K562 (cell line): ENCODE measurements around the gene CDC42EP1. TPM values are rescaled to one million over a fixed set of nuclear protein-coding genes. Genes with fewer than 3 reads are reported as not detected.

ENCODE experiments used
- ATAC-seq: fragments of 200-7000 bp; cut with Tn5 transposase; 3 replicates; pipeline ENCODE4 v1.9.1; 2020; ENCODE audit warnings: moderate library complexity
- BruUV-seq: library from RNA; stranded (reverse); fragments of 400-500 nt; replicated peaks from 2 replicates; lab custom pipeline; 2021; lab: Mats Ljungman, UMichigan
- CTCF ChIA-PET: fragments of 300-600 bp; formaldehyde crosslinking; extraction: SDS; loops from one replicate; lab custom pipeline; 2021; ENCODE audit warnings: low intra/inter-chr PET ratio; lab: Yijun Ruan, JAX
- POLR2A ChIA-PET: fragments of 300-600, 350-650 bp; sonication (Branson Sonifier 250); formaldehyde crosslinking; extraction: SDS; loops from one replicate; lab custom pipeline; 2021; ENCODE audit warnings: antibody characterized with exemption, inconsistent platforms; lab: Yijun Ruan, JAX
- DNase-seq, 4 experiments: peaks; one replicate each; pipeline versions ENCODE4 v3.0.0 to v3.0.0-alpha.2; 2011 to 2018; ENCODE audit warnings: low spot score in 3 of 4, mixed read lengths in 3 of 4; ENCODE audit errors: extremely low read depth in 1 of 4
- FAIRE-seq: peaks from 2 replicates; lab custom pipeline; 2011; peaks lifted over from hg19 to GRCh38; lab: Jason Lieb, UNC
- H2AFZ ChIP-seq: 2 replicates; pipeline ENCODE4 v1.6.0; 2011; ENCODE audit warnings: low read depth, low read length, control low read depth, inconsistent platforms
- H3K27ac ChIP-seq: fragments of 200-600 bp; 3 replicates; pipeline ENCODE4 v1.8.0; 2011; ENCODE audit warnings: low read depth, mild to moderate bottlenecking, control low read depth, inconsistent platforms, low read length, moderate library complexity, mixed read lengths; ENCODE audit errors: extremely low read depth
- H3K27me3 ChIP-seq, 2 experiments: fragments of 300-600 bp in 1 of 2; 2 replicates in 1 of 2; 3 replicates in 1 of 2; pipeline versions ENCODE4 v1.6.0 to v1.8.0; 2011; ENCODE audit warnings: inconsistent platforms in 2 of 2, low read length in 2 of 2, mild to moderate bottlenecking in 1 of 2, mixed read lengths in 1 of 2, moderate library complexity in 1 of 2; ENCODE audit not compliant: control insufficient read depth in 2 of 2, insufficient read depth in 2 of 2
- H3K36me3 ChIP-seq: fragments of 300-600 bp; 3 replicates; pipeline ENCODE4 v1.8.0; 2011; ENCODE audit warnings: mild to moderate bottlenecking, low read length, inconsistent platforms; ENCODE audit not compliant: control insufficient read depth, insufficient read depth
- H3K4me1 ChIP-seq, 2 experiments: fragments of 200-600 bp in 1 of 2; replicated peaks in 1 of 2; 2 replicates in 1 of 2; 3 replicates in 1 of 2; pipeline versions ENCODE4 v1.5.1 to v1.8.0; 2011; ENCODE audit warnings: inconsistent platforms in 2 of 2, low read length in 2 of 2, mild to moderate bottlenecking in 1 of 2, mixed read lengths in 1 of 2, moderate library complexity in 1 of 2; ENCODE audit not compliant: control insufficient read depth in 2 of 2, insufficient read depth in 2 of 2
- H3K4me2 ChIP-seq: 2 replicates; pipeline ENCODE4 v1.6.1; 2011; ENCODE audit warnings: low read length, control low read depth, inconsistent platforms, mixed read lengths; ENCODE audit not compliant: insufficient read depth
- H3K4me3 ChIP-seq: fragments of 200-600 bp; sonication (generic), shearing (Covaris generic); 2 replicates; pipeline ENCODE4 v1.5.1; 2016; ENCODE audit warnings: control low read depth, inconsistent platforms
- H3K79me2 ChIP-seq: fragments of 200-600 bp; 3 replicates; pipeline ENCODE4 v1.8.0; 2011; ENCODE audit warnings: low read length, inconsistent platforms; ENCODE audit not compliant: control insufficient read depth, insufficient read depth
- H3K9ac ChIP-seq, 2 experiments: 2 replicates each; pipeline versions ENCODE4 v1.6.0 to v1.6.1; 2011; ENCODE audit warnings: low read depth in 2 of 2, low read length in 2 of 2, control low read depth in 1 of 2, inconsistent platforms in 1 of 2, mild to moderate bottlenecking in 1 of 2, mixed read lengths in 1 of 2; ENCODE audit not compliant: insufficient read depth in 1 of 2
- H3K9me1 ChIP-seq: one replicate; pipeline ENCODE4 v1.6.0; 2011; ENCODE audit warnings: inconsistent platforms, mild to moderate bottlenecking, low read length, moderate library complexity; ENCODE audit not compliant: control insufficient read depth, insufficient read depth
- H3K9me3 ChIP-seq: replicated peaks from 2 replicates; pipeline ENCODE4 v1.5.1; 2011; ENCODE audit warnings: low read depth, low read length, inconsistent platforms; ENCODE audit not compliant: control insufficient read depth, insufficient read depth
- H4K20me1 ChIP-seq: replicated peaks from 2 replicates; pipeline ENCODE4 v1.6.1; 2011; ENCODE audit warnings: low read length, inconsistent platforms, mixed read lengths; ENCODE audit not compliant: control insufficient read depth, insufficient read depth
- ARNT ChIP-seq, 2 experiments: fragments of 450-650 bp; IDR thresholded peaks; 2 replicates each; pipeline ENCODE4 v1.6.1; 2016; ENCODE audit warnings: mild to moderate bottlenecking in 1 of 2
- ATF3 ChIP-seq, 2 experiments: fragments of 450-650 bp in 1 of 2; sonication (generic) in 1 of 2; formaldehyde crosslinking in 1 of 2; IDR thresholded peaks in 1 of 2; conservative IDR thresholded peaks in 1 of 2; 2 replicates each; pipeline versions ENCODE4 v1.6.1 to v1.8.1; 2016 to 2023; ENCODE audit warnings: mild to moderate bottlenecking in 2 of 2, moderate library complexity in 2 of 2, inconsistent platforms in 1 of 2, missing genetic modification reagents in 1 of 2
- CBX2 ChIP-seq: fragments of 200-600 bp; sonication (generic); IDR thresholded peaks from one replicate; pipeline ENCODE4 v1.6.1; 2012; ENCODE audit warnings: mild to moderate bottlenecking, low read length, inconsistent platforms; ENCODE audit not compliant: insufficient read depth, poor library complexity, severe bottlenecking
- DPF2 ChIP-seq: fragments of 450-650 bp; IDR thresholded peaks from 2 replicates; pipeline ENCODE4 v1.6.1; 2016
- EGR1 ChIP-seq: fragments of 450-650 bp; conservative IDR thresholded peaks from 2 replicates; pipeline ENCODE4 v1.6.1; 2017; ENCODE audit warnings: mild to moderate bottlenecking
- EZH2 ChIP-seq: IDR thresholded peaks from 2 replicates; pipeline ENCODE4 v1.6.1; 2012; ENCODE audit warnings: low read depth, mild to moderate bottlenecking, inconsistent platforms, low read length, borderline replicate concordance
- FOSL1 ChIP-seq: fragments of 200-800 bp; sonication (Bioruptor generic); conservative IDR thresholded peaks from 2 replicates; pipeline ENCODE4 v1.6.1; 2016; ENCODE audit warnings: missing genetic modification characterization, missing compliant biosample characterization
- HIVEP1 ChIP-seq: fragments of 250-450 bp; sonication (Bioruptor Pico); IDR thresholded peaks from 2 replicates; pipeline ENCODE4 v1.4.0; 2020; ENCODE audit warnings: mild to moderate bottlenecking
- MBD2 ChIP-seq: sonication (generic); IDR thresholded peaks from 2 replicates; pipeline ENCODE4 v1.6.1; 2016; ENCODE audit warnings: low read depth, borderline replicate concordance
- ZNF143 ChIP-seq: sonication (generic); formaldehyde crosslinking; IDR thresholded peaks from 2 replicates; pipeline ENCODE4 v1.9.0; 2022; ENCODE audit warnings: mild to moderate bottlenecking, missing genetic modification reagents
- ZNF668 ChIP-seq: fragments of 250-450 bp; sonication (Bioruptor Pico); IDR thresholded peaks from 2 replicates; pipeline ENCODE4 v1.8.0; 2022; ENCODE audit warnings: mild to moderate bottlenecking, inconsistent platforms
- WGBS: fragments of 100-300 bp; shearing (Covaris generic); methylation state at CpG from one replicate; pipeline ENCODE4 v1.1.6; 2016; ENCODE audit warnings: low coverage, mixed read lengths; ENCODE audit not compliant: insufficient coverage; ENCODE audit errors: missing lambda C conversion rate; 5-methylcytosine and 5-hydroxymethylcytosine counted together
- in situ Hi-C: fragments of 300-500 bp; cut with MboI; formaldehyde crosslinking; loops from 4 replicates; pipeline ENCODE4 v1.15.0; 2018; ENCODE audit warnings: inconsistent platforms, mixed read lengths
- intact Hi-C: fragments of 100-400 bp; cut with micrococcal nuclease; formaldehyde crosslinking; loops from 2 replicates; pipeline ENCODE4 v1.14.2; 2022
- polyA plus RNA-seq, 8 experiments: library from polyadenylated mRNA; depleted of rRNA in 4 of 8; stranded (reverse) in 5 of 8; unstranded in 3 of 8; fragments of >200 nt; fragmentation: Nextera tagmentation in 2 of 8; fragmentation: Illumina TruSeq in 1 of 8; extraction: Ambion mirVana in 2 of 8; extraction: Trizol in 1 of 8; gene quantifications; 2 replicates each; pipeline versions ENCODE4 v1.2.1 to v1.2.3, GENCODE V29; 2011 to 2014; ENCODE audit warnings: inconsistent platforms in 1 of 8, missing spikeins in 1 of 8
- total RNA-seq, 7 experiments: library from RNA; depleted of rRNA in 6 of 7; stranded (reverse); fragments of >200 nt in 6 of 7; fragmentation: Illumina TruSeq in 2 of 7; extraction: Trizol in 2 of 7; gene quantifications; 2 replicates each; pipeline versions ENCODE4 v1.2.1 to v1.2.3, GENCODE V29; 2011 to 2021; ENCODE audit warnings: low replicate concordance in 1 of 7
- TF ChIP-seq, protein P1 (sequence below): fragments of 250-450 bp; sonication (Bioruptor Pico); IDR thresholded peaks from 2 replicates; pipeline ENCODE4 v1.5.0; 2022; ENCODE audit warnings: mild to moderate bottlenecking

The CDC42EP1 gene
- total and polyA plus RNA-seq, 9 of the 15 experiments (the other 6 are each of a cell fraction or from before 2014, with no cell fraction given), result 0.67 to 70.2 (median 7.3) TPM

DNA sequence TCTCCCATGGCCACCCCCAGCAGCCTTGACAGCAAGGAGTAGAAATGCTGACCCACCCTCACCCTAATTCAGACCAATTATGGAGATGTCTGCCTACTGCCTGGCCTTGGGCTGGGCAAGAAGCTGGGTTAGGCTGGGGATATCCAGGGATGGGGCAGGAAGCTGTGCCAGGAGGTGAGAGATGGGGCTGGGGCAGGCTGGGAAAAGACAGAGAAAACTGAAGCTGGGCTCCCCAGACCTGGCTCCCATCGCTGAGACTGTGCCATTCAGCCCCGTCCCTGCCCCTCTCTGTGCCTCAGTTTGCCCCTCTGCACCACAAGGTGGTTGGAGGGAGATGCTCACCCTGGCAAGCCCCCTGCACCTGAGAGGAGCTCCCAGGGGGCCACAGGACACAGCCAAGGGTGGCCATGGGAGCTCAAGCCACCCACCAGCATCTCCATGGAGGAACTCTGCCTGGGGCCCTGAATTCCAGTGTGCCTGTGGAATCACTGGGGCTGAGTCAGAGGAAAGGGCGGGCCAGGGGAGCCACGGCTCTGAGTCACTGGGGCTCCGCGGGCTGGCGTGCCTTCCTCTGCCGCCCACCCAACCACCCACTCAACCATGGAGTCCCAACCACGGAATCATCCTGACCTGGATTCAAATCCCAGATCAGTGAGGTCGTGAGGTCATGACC is 35.1 kb upstream of the CDC42EP1 start:
- WGBS, result 4% methylated on average over 4 of the region's 10 CpGs
- H4K20me1 ChIP-seq, result no peaks in the 10 kb centered on the region
- H3K9me1 ChIP-seq, result no peaks in the 10 kb centered on the region
- H3K4me3 ChIP-seq, result no peak overlapping the region
- H3K36me3 ChIP-seq, result no peaks in the 10 kb centered on the region
- ATAC-seq, result no peak
- TF ChIP-seq ZNF143 (CRISPR knock-in tag) (no peak), EGR1 (peak; percentile 95), FOSL1 (0 out of 2 replicates have a peak, but pooled peaks have one; percentile 52), EZH2 (no peak), DPF2 (peak; percentile 26; the same call in 1 of the 2 replicates), CBX2 (no peak), ZNF668 (CRISPR knock-in tag) (no peak), MBD2 (no peak), ATF3 (IDR thresholded peaks at IDR 0.05) (peak; percentile 44), ATF3 (CRISPR knock-in tag; conservative IDR thresholded peaks at IDR 0.05) (no peak), HIVEP1 (CRISPR knock-in tag) (no peak), ARNT (IDR thresholded peaks at IDR 0.05) (no peak)
- TF ChIP-seq, protein P1, sequence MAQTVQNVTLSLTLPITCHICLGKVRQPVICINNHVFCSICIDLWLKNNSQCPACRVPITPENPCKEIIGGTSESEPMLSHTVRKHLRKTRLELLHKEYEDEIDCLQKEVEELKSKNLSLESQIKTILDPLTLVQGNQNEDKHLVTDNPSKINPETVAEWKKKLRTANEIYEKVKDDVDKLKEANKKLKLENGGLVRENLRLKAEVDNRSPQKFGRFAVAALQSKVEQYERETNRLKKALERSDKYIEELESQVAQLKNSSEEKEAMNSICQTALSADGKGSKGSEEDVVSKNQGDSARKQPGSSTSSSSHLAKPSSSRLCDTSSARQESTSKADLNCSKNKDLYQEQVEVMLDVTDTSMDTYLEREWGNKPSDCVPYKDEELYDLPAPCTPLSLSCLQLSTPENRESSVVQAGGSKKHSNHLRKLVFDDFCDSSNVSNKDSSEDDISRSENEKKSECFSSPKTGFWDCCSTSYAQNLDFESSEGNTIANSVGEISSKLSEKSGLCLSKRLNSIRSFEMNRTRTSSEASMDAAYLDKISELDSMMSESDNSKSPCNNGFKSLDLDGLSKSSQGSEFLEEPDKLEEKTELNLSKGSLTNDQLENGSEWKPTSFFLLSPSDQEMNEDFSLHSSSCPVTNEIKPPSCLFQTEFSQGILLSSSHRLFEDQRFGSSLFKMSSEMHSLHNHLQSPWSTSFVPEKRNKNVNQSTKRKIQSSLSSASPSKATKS (CRISPR knock-in tag), result no peak
- H3K9me3 ChIP-seq, result no peaks in the 10 kb centered on the region
- no peak overlapping the region for H2AFZ ChIP-seq
- no peak overlapping the region for H3K4me2 ChIP-seq
- intact Hi-C loops, result no loop called here
- H3K4me1 ChIP-seq, result peaks cover 4 to 10% of the 10 kb centered on the region in 2 experiments; a peak in 4 of 5 replicates
- DNase-seq, result no peak
- H3K79me2 ChIP-seq, result no peaks in the 10 kb centered on the region
- CTCF ChIA-PET, result no interaction called here
- POLR2A ChIA-PET, result interaction anchor here (0.5 to 0.7 kb wide), 3 partner anchors 42 to 430 kb away, joined by 3 to 4 read pairs (median 3); partner anchors contain the start of gene PDXP
- in situ Hi-C loops, result no loop called here
- no TSS peak for BruUV-seq
- no peak overlapping the region for H3K27ac ChIP-seq
- H3K27me3 ChIP-seq, result no peaks in the 10 kb centered on the region; a peak in 1 of 5 replicates
- FAIRE-seq, result no peak
- H3K9ac ChIP-seq, result no peak overlapping the region
